DMS53 (cell line): ENCODE data around the gene AIP.
A peak's percentile ranks its signal among the peaks of the same experiment; 100 is the strongest.

ENCODE experiments used
- DNase-seq: peaks from one replicate; lab custom pipeline; 2025; lab: John Stamatoyannopoulos, UW

The AIP gene

GRCh38 chr11:67493548-67494370 is 10.9 kb downstream of the AIP start:
- DNase-seq = no peak

GRCh38 chr11:67494371-67495233 is 11.8 kb downstream of the AIP start:
- no peak for DNase-seq

DNA sequence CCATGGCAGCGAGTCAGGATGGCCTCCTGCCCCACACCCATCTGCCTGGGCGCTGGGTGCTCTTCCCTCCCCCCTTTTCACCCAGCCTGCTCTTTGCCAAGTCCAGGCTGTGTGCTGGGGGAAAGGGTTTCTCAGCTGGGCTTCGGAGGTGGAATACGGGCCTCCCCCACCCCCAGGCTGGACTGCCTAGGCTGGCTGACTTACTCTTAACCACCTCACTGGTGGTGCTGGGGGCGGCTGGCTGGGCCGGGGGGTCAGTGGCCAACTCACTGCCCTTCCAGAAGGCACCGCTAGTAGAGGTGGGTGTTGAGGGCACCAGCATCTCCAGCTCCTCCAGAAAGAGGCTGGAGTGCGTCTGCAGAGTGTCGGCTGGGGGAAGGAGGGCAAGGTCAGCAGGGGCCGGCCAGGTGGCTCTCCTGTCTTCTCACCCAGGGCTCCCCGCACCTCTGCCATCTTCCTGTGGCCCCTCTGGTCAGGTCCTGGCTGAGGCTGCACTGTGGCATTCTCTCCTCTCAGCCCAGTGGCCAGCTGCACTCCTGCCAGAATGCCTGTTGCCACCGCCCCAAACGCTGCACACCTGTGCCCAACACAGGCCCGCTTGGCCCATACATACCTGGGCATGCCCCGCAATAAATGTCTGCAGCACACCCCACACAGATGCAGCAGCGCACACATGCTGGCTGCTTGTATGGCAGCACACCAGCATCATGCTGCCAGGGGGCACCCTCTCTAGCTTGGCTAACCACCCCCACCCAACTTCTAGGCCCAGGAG is 12.6 kb downstream of the AIP start:
- no peak for DNase-seq

DNA sequence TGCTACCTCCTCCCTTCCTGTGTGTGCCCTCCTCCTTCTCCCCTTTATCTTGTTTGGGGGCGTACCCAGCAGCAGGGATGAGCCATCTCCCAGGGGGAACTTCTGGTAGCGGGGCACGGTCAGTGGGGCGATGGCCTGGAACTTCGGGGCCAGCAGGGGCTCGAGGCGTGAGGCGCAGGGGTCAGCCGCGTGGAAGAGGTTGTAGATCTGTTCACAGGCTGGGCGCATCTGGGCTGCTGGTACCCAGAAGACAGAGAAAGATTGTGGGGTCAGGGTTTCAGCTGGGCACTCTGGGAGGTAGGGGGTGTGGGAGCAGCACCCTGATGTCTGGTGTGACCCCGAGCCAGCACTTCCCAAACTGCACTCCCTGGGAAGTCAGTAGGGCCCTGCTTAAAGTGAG is 13.3 kb downstream of the AIP start:
- DNase-seq = no peak

- no peak for DNase-seq
Measured at GRCh38 chr11:67497656-67498291, 14.9 kb downstream of the AIP start.

DNA sequence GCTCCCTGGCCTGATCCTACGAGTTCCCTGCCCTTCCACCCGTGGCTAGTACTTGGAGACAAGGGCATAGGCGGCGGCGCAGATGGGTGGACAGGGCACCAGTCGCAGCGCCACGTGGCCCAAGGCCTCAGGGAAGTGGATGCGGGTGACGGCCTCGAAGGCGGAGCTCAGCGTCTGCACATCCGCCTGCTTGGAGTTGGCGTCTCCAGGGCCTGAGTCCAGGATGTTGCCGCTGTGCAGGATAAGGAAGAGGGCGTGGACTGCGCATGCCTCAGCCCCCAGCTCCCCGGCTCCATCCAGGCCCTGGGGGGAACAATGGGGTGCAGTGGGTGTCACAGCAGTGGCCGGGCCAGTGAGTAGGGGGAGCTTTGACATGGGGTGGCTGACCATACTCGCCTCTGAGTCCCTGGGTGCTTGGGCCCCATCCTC is 15.7 kb downstream of the AIP start:
- no peak for DNase-seq

GRCh38 chr11:67499808-67500483 is 17.1 kb downstream of the AIP start:
- no peak for DNase-seq

- DNase-seq = no peak
Measured at GRCh38 chr11:67500484-67500821, 17.6 kb downstream of the AIP start.

GRCh38 chr11:67500831-67501715 is 18.2 kb downstream of the AIP start:
- DNase-seq = no peak

DNA sequence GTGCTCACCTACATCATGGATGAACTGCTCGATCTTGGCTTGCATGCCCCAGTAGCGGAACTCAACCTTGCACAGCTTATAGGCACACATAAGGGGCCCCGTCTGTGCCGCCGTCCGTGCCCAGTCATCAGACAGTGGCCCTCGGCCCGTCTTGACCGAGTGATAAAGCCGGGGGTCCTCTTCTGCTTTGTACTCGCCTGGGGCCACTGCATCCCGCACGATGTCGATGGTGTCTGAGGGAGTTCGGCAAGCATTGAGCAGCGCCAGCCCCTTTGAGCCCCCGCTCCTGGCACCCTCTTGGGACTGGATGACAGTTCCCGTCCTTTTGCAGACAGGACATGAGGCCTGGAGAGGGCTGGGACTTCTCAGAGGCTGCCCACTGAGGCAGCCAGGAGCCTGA is 19.0 kb downstream of the AIP start:
- DNase-seq = no peak

DNA sequence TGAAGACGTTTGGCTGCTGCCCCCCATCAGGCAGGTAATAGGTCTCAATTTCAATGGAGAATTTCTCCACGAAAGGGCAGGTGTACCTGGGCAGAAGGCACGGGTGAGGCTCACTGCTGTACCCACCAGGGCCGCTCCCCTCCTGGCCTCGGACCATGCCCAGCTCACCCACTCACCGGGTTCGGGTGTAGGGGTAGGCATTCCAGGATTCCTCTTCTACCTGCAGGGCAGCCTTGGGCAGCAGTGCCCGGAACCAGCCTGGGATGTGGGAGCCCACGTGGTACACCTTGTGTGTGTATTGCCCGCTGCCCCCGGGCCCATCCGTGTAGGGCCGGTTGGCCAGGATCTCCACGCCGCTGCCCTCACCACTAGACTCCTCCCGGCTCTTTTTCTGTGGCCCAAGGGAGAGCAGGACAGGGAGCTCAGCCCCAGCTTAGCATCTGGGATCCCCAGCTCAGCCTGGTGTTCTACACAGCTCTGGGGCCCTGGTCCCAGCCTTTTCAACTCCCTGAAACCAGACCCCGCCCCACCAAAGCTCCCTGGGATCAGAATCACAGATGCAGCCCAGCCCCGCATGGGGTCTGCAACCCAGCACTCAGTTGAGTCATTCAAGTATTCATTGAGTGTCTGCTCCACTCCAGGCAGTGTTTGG is 19.6 kb downstream of the AIP start:
- DNase-seq = no peak

DNA sequence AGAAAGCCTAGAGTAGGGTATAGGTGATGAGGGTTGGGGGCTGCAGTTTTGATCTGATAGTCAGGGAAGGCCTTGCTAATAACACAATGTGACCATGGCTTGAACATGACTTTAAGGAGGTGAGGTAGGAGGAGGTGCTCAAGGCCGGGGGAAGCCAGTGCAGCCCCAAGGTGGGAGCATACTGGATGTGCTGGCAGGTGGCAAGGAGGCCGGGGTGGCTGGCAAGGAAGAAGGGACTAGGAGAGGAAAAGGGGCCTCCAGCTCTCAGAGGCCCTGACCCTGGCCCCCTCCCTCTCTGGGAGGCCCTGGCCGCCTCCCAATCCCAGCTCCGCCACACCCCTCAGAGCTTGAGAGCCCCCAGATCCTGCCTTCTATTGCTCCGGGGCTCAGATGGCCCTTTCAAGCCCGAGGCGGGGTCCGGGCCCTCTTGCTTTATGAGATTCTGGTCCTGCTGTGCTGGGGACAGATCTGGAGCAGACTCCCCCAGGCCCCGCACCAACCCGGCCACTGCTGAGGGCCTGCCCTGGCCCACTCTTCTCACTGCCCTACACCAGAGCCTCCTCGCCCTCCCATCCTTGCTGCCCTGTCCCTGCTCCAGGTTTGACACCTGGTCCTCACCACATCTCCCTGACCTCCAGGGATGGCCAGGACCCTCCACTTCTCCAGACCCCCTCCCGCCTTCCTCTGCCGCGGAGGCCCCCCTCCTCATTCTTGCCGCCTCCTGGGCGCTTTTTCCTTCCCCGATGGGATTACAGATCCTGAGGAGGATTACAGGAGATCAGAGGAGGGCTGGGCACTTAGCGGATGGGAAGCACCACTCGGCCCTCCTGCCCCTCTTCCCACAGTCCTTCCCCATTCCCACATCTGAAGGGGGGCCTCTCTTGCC is 20.5 kb downstream of the AIP start:
- no peak for DNase-seq

DNA sequence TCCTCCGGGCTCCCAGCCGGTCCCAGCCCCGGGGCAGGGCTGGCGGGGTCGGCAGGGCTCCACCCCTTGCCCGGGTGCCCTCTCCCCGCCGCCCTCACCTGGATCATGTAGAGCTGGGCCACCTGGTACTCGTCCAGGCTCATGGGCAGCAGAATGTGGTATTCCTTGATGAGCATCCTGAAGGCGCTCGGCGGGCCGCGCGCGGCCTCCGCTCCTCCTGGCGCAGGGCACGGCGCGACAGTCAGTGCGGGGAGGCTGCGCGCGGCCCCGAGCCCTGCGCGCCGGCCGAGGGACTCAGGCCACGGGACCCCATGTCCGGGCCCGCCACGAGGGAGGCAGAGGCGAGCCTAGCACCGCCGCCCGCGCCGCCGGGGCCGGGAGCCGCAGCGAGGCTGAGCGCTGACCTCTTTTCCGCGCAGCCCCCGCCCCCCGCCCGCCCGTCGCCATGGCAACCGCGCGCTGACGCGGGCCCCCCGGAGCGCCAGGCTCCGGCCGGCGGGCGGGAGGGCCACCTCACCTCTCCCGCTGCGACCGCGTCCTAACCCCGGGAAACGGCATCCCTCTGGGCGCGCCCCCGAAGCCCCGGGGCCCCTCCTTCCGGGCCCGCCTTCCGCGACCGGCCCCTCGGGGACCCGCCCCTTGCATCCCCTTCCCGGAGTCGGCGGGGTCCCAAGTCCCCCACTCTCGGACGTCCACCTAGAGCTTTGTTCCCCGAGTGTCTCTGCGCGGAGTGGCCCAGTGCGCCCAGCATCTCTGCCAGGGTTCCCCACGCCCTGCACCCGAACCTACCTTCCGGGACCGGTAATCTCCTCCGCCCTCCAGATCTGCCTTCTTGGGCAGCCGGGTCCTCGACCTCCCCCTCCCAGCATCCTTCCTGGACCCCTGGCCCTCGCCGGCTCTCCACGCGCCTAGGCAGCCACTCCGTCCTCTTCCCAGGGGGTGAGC is 21.5 kb downstream of the AIP start:
- peak; percentile 68 for DNase-seq

- peak; percentile 83 for DNase-seq
Measured at GRCh38 chr11:67504950-67505581, 22.2 kb downstream of the AIP start, which contains the start of gene PITPNM1. Gene PITPNM1 (minus strand): TSS chr11:67505363. CDS start chr11:67504180, 1,183 bp downstream.

DNA sequence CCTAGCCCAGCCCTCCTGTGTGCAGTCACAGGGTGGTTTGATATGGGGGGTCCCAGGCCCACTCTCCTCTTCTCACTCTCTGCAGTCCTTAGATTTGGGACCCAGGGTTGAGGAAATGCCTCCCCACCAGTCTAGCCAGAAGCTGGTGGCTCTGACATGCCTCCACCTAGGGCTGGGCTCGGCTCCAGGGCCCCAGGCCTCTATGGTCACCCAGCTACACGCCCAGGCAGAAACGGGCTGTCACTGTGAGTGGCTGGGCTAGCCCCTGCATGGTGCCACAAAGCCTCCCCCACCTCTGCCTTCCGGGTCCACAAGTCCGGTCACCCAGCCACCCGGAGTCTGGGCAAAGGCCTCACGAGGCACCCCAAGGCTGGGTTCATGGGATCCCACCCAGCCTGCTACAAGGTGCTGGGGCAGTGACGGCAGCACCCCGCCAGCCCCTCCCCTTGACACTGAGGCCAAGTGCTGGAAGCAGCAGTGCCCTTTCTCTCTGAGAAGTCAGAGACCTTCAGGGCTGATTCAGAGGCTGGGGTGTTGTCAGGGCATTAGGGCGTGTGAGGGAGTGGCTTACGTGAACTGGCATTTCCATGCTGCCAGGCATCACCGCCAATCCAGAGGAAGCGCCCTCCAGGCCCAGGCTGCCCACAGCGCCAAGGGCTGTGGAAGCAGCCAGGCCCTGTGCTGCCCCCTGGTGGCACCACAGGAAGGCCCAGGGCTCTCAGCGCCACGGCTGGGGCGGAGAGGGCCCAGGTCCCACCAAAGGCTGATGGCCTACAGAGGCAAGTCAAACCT is 23.0 kb downstream of the AIP start:
- peak; percentile 99 for DNase-seq

DNA sequence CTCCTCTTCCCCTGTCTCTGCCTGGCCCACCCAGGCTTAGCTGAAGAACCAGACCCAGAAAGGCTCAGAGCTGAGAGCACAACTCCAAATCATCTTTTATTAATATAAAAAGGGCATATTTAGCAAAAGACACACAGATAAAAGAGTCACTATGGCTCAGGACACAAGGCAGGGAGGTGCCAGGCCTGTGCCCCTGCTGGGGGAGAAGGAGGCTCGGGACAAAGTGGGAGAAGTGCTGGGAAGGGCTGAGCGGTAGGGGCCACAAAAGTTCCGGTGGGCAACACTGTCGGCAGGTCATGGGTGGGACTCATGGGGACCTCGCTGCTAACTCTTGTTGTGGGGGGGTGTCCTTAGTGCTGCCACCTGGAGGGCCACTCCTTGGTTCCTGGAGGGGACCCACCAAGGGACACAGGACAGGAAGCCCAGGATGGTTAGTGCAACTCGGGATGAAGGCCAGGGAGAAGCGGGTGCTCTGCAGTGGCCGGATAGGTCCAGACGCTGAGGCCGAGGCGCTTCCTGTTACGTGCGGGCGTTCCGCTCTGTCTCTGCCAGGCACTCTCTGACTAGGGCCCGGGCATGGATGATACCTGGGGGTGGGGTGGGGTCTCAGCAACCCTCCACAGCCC is 23.7 kb downstream of the AIP start:
- peak; percentile 46 for DNase-seq
